GM18508 (cell line): ENCODE measurements around the gene STARD3.

Experiments
- ATAC-seq: cut with Tn5 transposase; IDR thresholded peaks from one replicate; pipeline ENCODE4 v1.9.1; 2021; ENCODE audit warnings: moderate number of reproducible peaks; ENCODE audit not compliant: insufficient read depth, unreplicated experiment

The STARD3 gene

GRCh38 chr17:39669897-39670735 lies 33.2 kb downstream of the STARD3 start:
- no peak for ATAC-seq

GRCh38 chr17:39670746-39671145 lies 33.8 kb downstream of the STARD3 start:
- no peak for ATAC-seq

GRCh38 chr17:39671651-39672521 lies 34.9 kb downstream of the STARD3 start:
- ATAC-seq, result no peak

- no peak for ATAC-seq
Measured at GRCh38 chr17:39672522-39673334, 35.8 kb downstream of the STARD3 start.

- ATAC-seq, result no peak
Measured at GRCh38 chr17:39673335-39674081, 36.6 kb downstream of the STARD3 start.

- ATAC-seq, result no peak
Measured at GRCh38 chr17:39674179-39674578, 37.2 kb downstream of the STARD3 start.

- no peak for ATAC-seq
Measured at GRCh38 chr17:39674702-39675389, 37.9 kb downstream of the STARD3 start.

- no peak for ATAC-seq
Measured at GRCh38 chr17:39675390-39676082, 38.6 kb downstream of the STARD3 start.

- no peak for ATAC-seq
Measured at GRCh38 chr17:39676198-39676819, 39.4 kb downstream of the STARD3 start.

GRCh38 chr17:39677072-39677471 lies 40.1 kb downstream of the STARD3 start:
- no peak for ATAC-seq

GRCh38 chr17:39677542-39678339 lies 40.8 kb downstream of the STARD3 start:
- ATAC-seq, result no peak

GRCh38 chr17:39678340-39679116 lies 41.6 kb downstream of the STARD3 start:
- ATAC-seq, result no peak

GRCh38 chr17:39679521-39680192 lies 42.7 kb downstream of the STARD3 start:
- ATAC-seq, result no peak

- no peak for ATAC-seq
Measured at GRCh38 chr17:39683295-39683939, 46.5 kb downstream of the STARD3 start.

GRCh38 chr17:39684369-39685192 lies 47.6 kb downstream of the STARD3 start:
- ATAC-seq, result no peak
